Ramos (cell line): ENCODE results near the gene SHISAL1.

Experiments used
- in situ Hi-C: fragments of 300-500 bp; cut with MboI; formaldehyde crosslinking; loops from one replicate; pipeline ENCODE4 v1.14.3; 2022; ENCODE audit warnings: low sequenced_read_pairs; ENCODE audit not compliant: unreplicated experiment

The SHISAL1 gene

DNA sequence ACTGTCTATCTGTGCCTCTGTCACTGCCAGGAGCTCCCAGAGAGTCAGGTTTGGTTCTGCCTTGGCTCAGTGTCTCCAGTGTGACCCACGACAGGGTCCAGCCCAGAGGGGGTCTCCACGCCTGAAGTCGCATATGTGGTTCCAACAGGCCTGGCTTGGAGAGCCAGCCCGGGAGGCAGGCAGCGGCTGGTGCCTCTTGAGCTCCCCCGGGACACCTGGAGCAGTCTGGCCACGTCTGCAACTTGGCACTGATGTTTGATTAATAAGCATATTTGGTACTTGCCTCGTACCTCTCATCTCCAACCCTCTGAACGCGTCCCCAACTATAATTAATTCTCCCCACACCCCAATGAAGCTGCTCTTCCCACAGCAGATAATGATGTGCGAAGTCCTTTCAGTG is 31.7 kb upstream of the SHISAL1 start:
- in situ Hi-C loops, result no loop called here

DNA sequence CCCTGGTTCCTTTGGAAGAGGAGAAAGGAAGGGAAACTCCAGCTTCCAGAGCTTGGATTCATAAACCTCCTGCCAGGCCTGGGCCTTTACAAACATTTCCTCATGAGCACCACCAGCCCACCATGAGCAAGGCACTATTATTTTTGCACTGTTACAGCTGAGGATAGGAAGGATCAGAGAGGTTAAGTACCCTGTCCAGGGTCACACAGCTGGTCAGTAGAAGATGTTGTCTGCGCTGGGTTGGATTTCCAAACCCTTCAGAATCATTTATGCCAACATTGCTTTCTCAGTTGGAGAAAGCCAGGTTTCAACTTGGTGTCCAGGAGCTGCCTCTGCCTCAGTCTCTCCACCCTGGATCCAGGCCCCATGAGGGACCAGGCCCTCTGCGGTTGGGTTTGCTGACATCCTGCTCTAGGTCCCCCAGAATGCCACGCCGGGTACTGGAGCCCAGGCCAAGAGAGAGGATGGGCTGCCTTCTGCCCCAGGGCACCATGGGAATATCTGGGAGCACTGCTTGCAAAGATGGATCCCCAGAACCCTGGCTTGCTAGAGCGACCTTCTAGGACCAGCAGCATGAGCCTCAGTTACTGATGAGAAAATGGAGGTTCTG is 29.7 kb upstream of the SHISAL1 start:
- in situ Hi-C loops, result no loop called here

DNA sequence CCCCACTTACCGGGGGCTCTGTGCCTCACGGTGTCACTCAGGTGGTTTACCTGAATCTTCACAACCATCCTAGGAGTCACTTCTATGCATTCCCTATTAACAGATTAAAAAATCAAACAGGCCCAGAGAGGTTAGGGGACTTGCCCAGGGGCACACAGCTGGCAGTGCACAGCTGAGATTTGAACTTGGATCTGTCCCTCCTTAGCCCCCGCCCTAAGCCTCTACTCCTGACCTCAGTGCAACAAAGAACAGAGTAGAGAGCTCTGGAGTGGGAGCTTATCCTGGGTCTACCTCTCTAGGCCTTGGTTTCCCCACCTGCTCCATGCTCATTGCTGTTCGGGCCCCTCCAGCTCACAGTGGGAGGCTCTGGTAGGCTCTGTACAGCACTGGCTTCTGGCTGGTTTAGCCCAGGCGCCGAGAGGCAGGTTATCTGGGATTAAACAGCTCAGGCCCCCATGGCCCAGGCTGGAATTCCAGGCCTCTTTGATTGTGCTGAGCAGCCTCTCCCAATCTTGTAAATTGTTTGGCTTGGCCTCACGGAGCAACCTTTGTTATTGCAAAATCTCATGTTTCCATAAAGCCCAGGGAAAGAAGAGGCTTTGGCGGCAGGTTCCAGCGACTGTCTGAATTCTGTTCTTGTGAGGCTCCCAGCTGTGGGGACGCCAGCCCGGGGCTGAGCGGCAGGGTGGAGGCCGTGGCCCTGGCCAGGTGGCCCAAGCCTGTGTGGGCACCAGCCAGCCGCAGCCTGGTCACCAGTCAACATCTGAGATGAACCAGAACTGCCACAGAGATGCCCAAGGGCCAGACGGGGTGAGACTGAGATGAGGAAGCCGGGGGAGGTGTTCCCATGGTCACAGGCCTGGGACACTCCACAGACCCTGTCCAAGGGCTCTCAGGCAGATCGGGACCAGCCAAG is 28.9 kb upstream of the SHISAL1 start:
- in situ Hi-C loops, result no loop called here

DNA sequence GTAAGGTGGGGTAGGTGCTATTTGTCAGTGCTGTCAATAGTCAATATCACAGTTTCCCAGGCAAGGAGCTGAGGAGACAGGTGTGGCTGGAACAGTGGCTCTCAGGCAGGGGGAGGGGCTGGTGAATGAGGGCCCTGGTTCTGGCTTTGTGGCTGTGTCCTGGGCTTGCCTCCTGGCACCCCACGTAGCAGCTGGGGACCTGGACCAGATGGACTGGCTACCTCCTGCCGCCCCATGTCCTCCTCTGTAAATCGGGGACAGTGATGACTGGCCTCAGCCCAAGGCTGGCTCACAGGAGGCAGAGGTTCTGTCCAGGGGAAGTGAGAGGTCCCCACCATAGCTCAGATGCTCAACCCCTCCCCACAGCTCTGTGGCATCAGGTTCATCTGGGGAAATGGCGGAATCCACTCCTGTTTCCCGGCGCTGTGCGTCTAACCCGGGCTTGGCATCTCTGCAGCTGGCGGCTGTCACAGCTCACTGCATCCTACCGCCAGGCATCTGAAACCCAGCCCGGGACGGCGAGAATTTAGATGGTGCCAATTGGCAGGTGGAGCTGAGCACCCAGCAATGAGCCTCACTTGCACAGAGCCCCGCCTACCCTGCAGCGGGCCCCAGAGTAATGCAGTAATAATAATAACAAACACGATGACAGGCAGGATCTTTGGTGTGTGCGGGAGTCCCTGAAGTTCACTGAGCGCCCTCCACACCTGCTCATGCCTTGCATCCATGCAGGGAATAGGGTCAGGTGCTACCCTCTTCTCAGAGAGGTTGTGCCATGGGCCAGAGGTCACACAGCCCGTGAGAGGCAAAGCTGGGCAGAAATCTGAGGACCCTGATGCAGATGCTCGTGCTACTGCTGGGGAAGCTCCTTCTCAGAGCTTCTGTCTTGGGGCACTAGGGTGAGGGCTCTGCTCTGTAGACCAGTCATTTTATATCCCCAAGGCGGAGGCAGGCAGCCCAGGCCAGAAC is 27.8 kb upstream of the SHISAL1 start:
- in situ Hi-C loops, result no loop called here

DNA sequence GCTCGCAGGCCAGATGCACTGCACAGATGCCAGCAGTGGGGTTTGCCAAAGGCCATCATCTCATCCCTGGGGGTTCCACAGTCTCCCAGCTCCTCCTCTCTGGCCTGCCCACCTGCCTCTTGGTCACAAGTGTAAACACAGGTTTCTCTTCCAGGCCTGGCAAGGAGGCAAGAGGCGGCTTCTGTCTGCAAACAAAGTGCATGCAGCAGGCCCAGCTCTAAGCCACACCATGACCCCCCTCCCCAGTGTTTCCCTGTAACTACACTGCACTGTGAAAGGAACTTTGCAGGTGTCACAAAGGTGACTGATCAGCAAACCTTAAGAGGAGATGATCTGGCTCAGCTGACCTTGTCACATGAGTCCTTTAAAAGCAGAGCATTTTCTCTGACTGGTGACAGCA is 26.2 kb upstream of the SHISAL1 start:
- in situ Hi-C loops, result no loop called here

DNA sequence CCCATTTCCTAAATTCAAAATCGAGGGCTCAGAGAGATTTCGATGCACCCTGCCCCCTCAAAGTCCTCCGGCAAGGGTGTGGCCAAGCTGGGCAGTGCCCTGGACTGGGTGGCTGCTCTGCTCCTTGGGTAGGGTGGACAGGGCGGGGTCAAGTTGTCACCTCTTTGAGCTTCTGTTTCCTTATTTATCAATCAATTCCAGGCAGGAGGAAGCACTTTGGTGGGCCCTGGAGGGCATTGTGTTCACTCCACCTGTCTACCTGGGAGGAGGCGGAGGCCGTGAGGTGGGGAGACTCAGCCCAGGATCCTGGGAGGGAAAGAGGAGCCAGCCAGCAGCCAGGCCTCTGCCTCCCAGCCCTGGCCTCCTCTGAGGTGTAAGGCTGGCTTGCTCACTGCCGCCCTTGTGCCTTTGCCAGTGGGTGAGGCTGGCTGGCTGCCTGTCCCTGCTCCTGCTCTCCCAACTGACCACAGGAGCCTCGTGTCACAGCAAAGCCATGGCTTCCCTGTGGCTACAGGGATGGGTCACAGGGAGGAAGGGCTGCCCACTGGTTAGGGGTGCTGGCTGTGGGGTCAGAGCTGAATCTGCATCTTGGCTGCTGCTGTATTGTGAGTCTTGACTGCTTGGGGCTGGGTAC is 25.5 kb upstream of the SHISAL1 start:
- in situ Hi-C loops, result no loop called here

DNA sequence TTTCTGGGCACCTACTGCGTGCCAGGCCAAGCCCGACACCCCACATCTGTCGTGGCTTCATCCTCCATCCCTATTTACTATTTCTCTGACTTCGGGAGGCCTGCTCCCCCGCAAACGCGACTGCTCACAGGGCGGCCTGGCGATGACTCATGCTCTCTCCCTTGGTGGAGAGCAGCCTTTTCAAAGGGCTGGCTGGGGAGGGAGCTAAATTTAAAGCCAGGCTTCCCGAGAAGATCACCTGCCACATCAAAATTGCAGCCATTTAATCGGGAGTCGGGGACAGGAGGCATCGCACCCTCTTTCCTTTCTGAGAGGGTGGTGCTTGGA is 24.9 kb upstream of the SHISAL1 start:
- in situ Hi-C loops, result no loop called here

DNA sequence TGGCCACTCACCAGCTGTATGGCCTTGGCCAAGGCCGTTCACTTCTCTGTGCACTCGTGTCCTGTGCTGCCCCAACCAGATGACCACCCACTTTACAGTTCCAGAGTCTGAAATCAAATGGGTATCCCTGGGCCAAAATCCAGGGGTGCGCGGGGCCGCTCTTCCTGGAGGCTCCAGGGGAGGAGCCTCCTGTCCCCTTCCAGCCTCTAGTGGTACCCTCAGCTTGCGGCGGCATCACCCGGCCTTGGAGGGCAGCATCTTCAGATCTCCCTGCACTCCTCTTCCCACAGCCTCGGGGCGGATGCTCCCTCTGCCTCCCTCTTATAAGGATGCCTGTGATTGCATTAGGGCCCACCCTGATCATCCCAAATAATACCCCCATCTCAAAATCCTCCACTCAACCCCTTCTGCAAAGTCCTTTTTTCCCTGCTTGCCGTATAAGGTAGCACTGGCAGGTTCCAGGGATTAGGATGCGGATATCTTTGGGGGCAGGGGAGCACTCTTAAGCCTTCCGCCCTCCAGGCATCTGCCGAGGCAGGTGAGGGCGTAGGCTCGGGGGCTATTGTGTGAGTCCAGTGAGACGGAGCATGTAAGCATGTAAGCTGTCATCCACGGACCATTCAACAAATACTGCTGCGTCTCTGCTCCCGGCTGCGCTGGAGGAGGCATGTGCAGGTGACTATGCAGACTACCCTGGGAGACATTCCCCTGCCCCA is 24.4 kb upstream of the SHISAL1 start:
- in situ Hi-C loops, result no loop called here

DNA sequence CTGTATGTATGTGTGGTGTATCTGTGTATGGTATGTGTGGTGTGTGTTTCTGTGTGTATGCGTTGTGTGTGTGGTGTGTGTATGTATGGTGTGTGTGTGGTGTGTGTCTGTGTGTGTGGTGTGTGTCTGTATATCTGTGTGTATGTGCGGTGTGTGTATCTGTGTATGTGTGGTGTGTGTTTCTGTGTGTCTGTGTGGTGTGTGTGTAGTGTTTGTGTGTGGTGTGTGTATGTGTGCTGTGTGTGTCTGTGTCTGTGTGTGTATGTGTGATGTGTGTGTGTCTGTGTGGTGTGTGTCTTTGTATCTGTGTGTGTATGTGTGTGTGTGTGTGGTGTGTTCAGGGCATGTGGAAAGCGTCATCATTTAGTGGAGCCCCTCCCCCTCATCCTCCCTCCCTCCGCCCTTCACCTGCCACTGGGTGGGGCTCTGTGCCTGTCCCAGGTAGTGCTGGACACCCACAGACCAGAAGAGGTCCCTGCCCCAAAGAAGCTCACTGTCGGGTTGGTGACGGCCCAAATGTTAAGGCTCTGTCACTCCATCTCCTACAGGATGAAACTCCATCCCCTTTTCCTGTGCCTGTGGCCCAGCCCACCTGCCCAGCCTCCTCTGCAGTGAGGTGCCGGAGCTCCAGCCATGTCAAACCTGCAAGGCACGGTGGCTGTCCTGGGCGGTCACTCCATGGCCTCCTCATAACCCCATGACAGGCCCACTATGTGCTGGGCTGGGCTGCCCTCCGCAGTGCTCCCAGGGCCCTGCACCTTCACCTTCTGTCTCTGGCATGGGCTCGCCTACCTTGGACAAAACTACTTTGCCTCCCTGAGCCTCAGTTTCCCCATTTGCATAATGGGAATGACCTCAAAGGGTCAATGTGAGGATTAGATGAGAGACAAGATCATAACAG is 23.4 kb upstream of the SHISAL1 start:
- in situ Hi-C loops, result no loop called here

DNA sequence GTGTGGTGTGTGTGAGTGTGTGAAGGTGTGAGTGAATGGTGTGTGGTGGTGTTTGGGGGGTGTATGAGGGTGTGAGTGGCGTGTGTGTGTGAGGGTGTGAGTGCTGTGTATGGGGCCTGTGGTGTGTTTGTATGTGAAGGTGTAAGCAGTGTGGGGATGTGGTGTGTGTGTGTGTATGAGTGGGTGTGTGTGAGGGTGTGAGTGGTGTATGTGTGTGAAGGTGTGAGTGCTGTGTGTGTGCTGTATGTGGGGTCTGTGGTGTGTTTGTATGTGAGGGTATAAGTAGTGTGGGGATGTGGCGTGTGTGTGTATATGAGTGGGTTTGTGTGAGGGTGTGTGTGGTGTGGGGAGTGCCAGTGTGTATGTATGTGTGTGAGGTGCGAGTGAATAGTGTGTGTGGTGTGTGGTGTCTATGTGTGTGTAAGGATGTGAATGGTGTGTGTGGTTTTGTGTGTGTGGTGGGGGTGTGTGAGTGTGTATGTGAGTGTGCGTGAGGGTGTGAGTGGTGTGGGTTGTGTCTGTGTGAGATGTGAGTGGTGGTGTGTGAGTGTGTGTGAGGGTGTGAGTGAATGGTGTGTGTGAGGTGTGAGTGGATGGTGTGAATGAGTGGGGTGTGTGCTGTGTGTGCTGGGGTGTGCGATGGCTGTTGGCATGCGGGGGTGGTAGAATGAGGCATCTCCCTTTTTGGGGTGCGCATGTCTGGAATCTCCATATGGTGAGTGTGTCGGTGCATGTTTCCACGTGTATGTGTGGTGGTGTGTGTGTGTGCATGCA is 22.5 kb upstream of the SHISAL1 start:
- in situ Hi-C loops, result no loop called here

DNA sequence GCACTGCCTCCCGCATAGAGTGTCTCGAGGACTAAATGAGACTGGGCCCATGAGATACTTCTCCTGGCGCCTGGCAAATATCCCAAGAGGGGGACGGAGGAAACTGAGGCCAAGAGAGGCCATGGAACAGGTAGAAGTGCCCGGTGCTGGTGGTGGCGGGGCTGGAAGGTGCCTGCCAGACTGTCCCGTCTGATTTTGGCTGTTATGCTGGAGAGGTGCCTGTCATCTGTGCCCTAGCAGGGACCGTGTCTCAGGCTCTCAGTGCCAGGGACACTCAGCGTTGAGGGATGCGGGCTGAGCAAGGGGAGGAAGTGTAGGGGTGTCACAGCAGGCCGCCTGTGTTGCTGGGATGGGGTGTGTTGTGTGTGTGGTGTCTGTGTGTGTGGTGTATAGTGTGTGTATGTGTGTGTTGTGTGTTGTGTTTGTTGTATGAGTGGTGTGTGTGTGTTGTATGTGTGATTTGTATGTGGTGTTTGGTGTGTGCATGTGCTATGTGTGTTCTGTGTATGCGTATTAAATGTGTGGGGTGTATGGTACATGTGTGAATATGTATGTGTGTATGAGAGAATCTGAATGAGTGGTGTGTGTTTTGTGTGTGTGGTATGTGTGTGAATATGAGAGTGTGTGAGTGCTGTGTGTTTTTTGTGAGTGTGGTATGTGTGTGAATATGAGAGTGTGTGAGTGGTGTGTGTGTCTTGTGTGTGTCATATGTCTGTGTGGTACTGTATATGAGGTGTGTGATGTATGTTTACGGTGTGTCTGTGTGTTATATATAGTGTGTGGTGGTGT is 21.3 kb upstream of the SHISAL1 start:
- in situ Hi-C loops, result no loop called here

DNA sequence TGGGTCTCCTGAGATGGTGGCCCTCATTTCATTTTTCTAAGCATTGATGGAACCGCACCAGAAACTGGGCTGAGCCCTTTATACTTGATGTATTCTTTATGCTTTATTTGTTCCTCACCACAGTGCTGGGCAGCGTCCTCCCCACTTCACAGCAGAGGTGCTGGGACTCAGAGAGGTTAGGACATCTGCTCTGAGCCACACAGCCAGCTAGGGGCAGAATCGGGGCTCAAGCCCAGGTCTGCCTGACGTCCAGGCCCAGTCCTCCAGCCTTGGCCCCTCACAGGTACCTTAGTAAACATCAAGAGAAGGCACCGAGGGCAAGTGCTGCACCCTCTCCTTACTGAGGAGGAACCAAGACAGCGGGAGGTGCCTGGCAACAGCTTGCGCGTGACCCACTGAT is 20.2 kb upstream of the SHISAL1 start:
- in situ Hi-C loops, result no loop called here

DNA sequence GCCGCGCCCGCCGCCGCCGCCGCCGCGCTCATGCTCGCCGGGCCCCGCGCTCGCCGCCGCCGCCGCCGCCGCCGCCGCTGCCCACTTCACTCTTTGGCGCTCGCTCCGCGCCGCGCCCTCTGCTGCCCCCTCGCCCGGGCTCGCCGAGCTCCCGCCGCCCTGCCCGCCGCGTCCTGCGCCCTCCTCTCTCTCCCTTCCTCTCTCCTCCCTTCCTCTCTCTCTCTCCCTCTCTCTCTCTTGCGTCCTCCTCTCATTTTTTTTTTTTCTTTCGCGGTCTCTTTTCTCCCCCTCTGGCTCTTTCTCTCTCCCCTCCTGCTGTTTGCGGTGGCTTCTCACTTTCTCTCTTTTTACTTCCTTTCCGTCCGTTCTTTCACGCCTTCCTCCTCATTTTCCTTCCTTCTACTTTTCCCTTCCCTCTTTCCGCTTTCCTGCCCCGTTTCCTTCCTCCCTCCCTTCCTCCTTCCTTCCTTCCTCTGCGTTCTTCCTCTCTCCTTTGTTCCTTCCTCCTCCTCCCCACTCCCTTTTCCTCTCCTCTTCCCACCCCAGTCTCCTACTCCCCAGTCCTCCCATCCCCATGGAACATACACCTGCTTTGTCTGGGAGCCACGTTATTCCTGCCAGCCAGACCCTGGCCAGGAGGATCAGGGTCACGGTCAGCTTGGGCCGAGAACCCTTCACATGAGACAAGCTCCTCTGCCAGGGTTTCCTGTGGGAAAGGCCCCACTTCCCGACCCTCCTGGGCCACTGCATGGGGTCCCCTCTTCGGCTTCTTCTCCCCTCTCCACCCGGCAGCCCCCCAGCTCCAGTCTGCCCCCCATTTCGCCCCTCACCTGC is 19.3 kb upstream of the SHISAL1 start:
- in situ Hi-C loops, result no loop called here

DNA sequence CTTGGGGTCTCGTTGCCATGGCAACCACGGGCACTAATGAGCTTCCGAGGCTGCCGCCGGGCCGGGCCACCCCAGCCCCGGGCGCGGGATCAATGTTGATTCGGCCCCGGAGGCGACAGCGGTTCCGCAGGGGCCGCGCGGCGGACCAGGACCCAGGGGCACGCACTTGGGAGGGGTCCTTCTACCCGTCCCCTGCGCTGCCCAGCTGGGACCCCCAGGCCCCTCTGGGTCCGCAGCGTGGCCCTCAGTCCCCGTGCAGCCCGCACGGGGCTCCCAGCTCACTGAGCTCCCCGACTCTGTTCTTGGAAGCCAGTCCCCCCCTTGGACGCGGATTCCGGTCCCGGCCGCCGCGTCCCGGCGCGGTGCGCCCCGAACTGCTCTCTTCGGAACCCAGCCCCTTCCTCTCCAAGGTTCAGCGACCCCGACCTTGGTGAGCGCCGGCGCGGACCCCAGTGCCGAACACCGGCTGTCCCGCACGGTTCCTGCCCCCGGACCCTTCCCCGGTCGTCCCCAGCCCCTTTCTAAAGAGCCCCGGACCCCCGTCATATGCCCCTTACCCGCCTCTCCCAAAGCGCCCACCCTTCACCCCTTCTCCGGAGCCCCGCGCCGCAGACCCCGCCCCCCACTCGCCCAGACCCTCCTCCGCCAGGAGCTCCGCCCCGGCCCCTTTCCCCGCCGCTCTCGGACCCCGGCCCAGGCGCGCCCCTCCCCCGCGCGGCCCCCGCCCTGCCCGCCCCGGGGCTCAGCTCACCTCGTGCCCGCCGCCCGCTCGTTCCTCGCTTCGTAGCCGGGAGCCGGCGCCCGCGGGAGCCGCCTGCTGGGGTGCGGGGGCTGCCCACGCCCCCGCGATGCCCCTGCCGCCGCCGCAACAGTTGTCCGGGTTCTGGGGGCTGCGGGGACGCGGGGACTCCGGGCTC is 18.3 kb upstream of the SHISAL1 start:
- in situ Hi-C loops, result no loop called here

DNA sequence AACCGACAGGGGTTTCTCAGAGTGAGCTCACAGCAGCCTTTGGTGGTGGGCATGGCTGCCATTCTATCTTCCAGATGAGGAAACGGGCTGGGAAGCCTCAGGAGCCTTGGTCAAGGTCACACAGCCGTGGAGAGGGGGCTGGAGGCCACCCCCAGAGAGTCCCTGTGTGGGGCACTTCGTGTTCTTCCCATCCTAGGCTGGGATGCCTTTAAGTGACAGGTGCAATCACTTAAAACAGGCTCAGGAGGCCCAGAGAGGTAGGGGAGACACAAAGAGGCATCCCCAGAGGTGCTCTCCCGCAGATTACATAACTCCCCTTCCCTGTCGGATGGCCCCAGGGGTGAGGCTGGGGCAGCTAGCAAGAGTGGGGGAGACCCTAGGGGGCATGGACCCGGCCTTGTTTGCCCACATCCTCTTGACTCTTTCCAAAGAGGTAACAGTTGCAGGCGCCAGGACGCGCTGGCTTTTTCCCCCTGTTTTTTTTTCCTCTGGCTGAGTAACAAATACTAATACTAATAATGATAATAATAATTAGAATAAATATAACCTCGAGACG is 17.5 kb upstream of the SHISAL1 start:
- in situ Hi-C loops, result no loop called here
